22Rv1 (cell line): ENCODE measurements around the gene NEB.

Experiments used
- CTCF ChIP-seq: fragments of 450-650 bp; IDR thresholded peaks from 2 replicates; pipeline ENCODE4 v1.5.1; 2017; ENCODE audit warnings: mild to moderate bottlenecking
- ZFX ChIP-seq: fragments of 450-650 bp; IDR thresholded peaks from 2 replicates; pipeline ENCODE4 v1.6.1; 2017; ENCODE audit warnings: antibody characterized with exemption, borderline replicate concordance

GRCh38 chr2:151470556-151470955 lies 263.7 kb downstream of the NEB start:
- TF ChIP-seq CTCF (no peak), ZFX (no peak)
